SW 1271 (cell line): ENCODE results near the gene MEG3.

ENCODE experiments used
- DNase-seq, 2 experiments: peaks; one replicate each; lab custom pipeline; 2025; lab: John Stamatoyannopoulos, UW

MEG3 gene

GRCh38 chr14:100880271-100881101 lies 54.6 kb downstream of the MEG3 start:
- DNase-seq, result no peak

- no peak for DNase-seq
Observed at GRCh38 chr14:100881211-100882025, 55.5 kb downstream of the MEG3 start.

DNA sequence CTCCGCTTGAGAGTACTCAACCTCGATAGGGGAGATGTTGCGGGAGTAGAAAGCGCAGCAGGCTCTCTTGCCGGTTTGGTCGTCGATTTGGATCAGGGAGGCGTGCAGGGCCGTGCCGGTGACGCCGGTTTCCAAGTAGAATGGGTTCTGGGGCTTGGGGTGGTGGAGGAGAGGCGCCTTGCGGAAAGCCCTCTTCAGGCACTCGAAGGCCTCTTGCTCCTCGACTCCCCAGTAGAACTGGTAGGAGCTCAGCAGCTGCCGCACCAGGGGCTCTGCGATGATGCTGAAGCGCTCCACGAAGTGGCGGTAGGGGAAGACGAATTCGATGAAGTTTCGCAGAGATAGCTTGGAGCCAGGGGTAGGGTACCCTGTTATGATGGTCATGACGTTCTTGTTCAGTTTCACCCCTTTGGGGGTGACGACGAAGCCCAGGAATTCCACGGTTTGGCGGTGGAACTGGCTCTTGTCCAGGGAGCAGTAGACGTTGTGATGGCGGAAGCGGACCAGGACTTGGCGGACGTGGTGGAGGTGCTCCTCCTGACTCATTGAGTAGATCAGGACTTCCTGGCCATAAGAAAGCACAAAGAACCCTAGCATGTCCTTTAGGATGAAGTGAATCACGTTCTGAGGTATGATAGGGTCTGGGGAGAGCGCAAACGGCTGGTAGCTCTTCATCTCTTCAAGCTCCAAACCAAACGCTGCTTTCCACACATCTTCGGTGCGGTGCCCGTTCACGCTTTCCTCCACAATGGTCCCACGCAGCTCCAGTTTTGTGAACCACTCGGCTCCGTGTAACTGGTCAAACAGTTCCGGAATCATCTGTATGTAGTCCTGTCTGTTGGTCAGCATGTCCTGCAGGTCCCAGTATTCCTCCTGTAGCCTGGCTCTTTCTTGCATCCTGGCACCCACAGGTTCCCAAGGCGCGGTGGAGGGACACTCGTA lies 56.4 kb downstream of the MEG3 start:
- DNase-seq, result no peak

GRCh38 chr14:100882991-100883788 lies 57.3 kb downstream of the MEG3 start:
- no peak for DNase-seq

- no peak for DNase-seq
Observed at GRCh38 chr14:100883789-100884101, 57.8 kb downstream of the MEG3 start.

GRCh38 chr14:100884456-100884855 lies 58.5 kb downstream of the MEG3 start:
- DNase-seq, result no peak

DNA sequence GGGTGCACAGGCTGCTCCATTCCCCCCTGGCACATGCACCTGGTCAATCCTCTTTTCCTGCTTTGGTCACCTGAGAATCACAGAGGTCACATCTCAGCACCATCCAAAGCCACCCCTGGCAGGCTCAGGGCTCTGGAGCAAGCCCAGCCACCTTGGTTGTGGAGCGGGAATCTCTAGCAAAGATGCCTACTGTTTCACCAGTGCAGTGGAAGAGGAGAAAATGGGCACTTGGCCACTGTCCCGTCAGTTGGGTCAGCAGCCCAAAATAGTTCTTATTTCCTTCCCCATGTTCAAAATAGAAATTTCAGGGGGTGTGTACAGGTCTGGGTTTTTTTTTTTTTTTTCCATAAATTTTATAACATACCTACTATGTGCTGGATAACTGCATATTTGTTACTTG lies 59.3 kb downstream of the MEG3 start:
- no peak for DNase-seq

GRCh38 chr14:100885617-100886016 lies 59.7 kb downstream of the MEG3 start:
- no peak for DNase-seq

- DNase-seq, result no peak
Observed at GRCh38 chr14:100887728-100888335, 61.9 kb downstream of the MEG3 start.

DNA sequence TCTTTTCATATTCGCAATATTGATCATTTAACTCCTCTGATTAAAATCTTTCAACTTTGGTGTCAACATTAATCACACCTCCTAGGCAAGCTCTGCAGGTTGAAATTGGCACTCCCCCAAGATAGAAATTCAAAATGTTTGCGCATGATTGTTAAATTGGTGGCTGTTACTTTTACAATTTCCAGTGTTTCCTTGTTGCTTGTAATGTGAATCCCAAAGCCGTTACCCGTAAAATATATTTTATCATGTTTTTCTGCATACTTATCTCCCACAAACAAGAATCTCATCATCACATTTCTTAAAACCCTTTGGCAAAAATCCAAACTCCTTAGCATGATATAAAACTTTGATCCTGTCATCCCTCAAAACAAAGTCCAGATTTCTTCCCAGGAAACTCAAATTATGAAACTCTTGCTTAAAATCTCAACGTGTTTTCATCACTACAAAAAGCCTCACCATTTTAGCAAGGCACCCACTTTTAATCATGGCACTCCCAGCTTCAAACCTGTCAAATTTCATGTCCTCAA lies 62.9 kb downstream of the MEG3 start:
- no peak for DNase-seq

- no peak for DNase-seq
Observed at GRCh38 chr14:100889641-100890040, 63.7 kb downstream of the MEG3 start.

DNA sequence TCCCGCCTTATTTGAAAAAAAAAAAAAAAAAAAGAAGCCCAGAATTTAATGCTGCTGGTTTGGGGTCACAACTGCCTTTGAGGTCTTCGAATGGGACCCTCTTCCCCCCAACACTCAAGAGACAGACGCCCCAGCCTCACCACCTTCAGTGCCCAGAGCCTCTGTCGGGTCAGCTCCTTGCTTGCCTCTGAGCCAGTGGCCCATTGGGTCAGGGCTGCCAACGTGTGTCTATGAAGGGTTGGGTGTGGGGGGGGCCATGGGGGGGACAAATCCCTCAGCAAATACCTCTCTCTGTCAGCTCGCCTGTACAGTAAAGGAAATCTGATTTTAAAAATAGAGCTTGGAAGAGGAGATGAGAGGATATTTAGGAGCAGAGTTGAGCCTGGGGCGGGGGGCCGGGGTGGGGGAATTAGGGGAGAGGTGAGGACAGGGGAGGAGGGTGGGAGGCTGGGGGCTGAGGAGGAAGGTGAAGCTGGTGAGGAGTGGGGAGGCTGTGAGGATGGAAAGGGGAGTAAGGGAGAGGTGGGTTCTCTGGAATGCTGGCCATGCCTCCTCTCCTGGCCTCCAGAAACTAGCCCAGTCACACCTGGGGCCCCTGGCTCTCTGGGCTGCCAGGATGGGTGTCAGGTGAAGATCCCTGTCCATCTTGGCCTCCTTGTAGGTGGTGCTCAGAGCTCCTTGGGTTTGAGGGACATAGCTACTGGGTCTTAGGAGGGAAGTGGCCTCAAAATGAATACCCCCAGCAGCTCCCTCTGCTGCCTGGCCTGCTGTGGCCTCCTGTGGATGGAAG lies 64.3 kb downstream of the MEG3 start:
- no peak for DNase-seq

- DNase-seq, result no peak
Observed at GRCh38 chr14:100891051-100891450, 65.1 kb downstream of the MEG3 start.

GRCh38 chr14:100891501-100892445 lies 65.9 kb downstream of the MEG3 start:
- DNase-seq, result no peak

DNA sequence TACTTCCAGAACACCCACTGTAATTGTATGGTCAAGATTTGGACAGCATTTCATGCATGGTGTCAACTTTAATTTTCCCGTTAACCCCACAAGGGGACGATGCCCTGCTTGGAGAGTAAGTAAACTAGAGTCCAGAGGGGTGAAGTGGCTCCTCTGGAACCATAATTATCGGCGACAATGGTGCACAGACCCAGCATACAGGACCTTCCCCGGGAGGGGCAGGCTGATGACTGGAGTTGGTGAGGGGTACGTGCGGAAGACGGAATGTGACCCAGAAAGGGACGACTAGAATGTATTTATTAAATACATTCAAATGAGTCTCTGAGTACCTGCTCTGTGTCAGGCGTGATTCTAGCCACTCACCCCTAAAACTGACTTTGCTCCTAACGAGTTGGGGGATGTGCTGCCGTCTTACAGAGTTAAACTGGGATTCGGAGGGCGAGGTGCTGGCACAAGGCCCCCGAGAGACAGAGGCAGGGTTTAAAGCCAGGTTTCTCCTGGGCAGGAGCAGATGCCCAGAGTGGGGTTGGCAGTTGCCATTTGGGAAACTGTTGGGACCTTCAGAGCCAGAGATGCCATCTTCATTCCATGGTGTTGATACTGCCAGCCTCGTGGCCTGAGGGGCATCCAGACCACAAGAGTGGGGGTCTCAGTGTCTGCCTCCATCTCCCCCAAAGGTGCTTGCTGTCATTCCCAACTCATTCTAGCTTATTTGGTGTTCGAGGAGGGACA lies 66.7 kb downstream of the MEG3 start:
- no peak for DNase-seq

DNA sequence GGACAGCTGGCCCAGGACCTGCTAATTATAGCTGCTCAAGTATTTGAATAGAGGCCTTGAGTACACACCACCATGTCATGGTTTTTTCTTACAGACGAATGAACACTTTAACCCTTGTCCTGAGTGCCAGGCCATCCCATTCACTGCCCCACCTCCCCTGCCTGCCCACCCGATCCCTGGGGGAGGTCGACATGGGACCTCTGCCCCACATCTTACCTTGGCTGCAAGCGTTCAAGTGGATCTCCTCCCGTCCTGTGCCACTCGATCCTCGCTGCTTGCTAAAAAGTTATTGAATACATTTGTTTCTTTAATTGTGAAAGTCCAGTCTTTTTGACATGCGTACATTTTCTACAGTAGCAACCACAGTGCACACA lies 67.3 kb downstream of the MEG3 start:
- DNase-seq, result no peak

GRCh38 chr14:100893760-100894159 lies 67.8 kb downstream of the MEG3 start:
- no peak for DNase-seq

GRCh38 chr14:100894416-100894815 lies 68.5 kb downstream of the MEG3 start:
- DNase-seq, result no peak
